HG03575 (cell line): ENCODE results near the gene RGS3.

Experiments used
- ATAC-seq: cut with Tn5 transposase; IDR thresholded peaks from one replicate; pipeline ENCODE4 v1.9.1; 2021; ENCODE audit not compliant: unreplicated experiment, insufficient number of reproducible peaks, low FRiP score; ENCODE audit errors: extremely low read depth

The RGS3 gene

GRCh38 chr9:113504725-113505590 is 41.4 kb downstream of the RGS3 start:
- ATAC-seq: no peak

- ATAC-seq: no peak
These were observed 42.6 kb downstream of the RGS3 start for GRCh38 chr9:113506090-113506589.

GRCh38 chr9:113507256-113507655 is 43.7 kb downstream of the RGS3 start:
- no peak for ATAC-seq

- no peak for ATAC-seq
These were observed 44.7 kb downstream of the RGS3 start for GRCh38 chr9:113508111-113508749.

GRCh38 chr9:113509463-113509862 is 45.9 kb downstream of the RGS3 start:
- ATAC-seq: no peak

GRCh38 chr9:113511047-113511521 is 47.6 kb downstream of the RGS3 start:
- no peak for ATAC-seq

GRCh38 chr9:113511856-113512761 is 48.6 kb downstream of the RGS3 start:
- ATAC-seq: no peak

- no peak for ATAC-seq
These were observed 49.6 kb downstream of the RGS3 start for GRCh38 chr9:113513111-113513510.

GRCh38 chr9:113513536-113513935 is 50.0 kb downstream of the RGS3 start:
- ATAC-seq: no peak

GRCh38 chr9:113514061-113514460 is 50.5 kb downstream of the RGS3 start:
- ATAC-seq: no peak

- no peak for ATAC-seq
These were observed 51.2 kb downstream of the RGS3 start for GRCh38 chr9:113514748-113515147.

GRCh38 chr9:113515862-113516261 is 52.3 kb downstream of the RGS3 start:
- ATAC-seq: no peak

- peak; percentile 78 for ATAC-seq
These were observed 53.5 kb downstream of the RGS3 start for GRCh38 chr9:113516840-113517577.

GRCh38 chr9:113519426-113520108 is 56.0 kb downstream of the RGS3 start:
- ATAC-seq: no peak

GRCh38 chr9:113520109-113520642 is 56.6 kb downstream of the RGS3 start:
- ATAC-seq: no peak

GRCh38 chr9:113521693-113522255 is 58.2 kb downstream of the RGS3 start:
- ATAC-seq: no peak

- ATAC-seq: no peak
These were observed 58.9 kb downstream of the RGS3 start for GRCh38 chr9:113522419-113522818.
